PC-9 (cell line): ENCODE results near the gene NIBAN1. TPM values are rescaled to one million over a fixed set of nuclear protein-coding genes. Genes with fewer than 3 reads are reported as not detected.

Experiments used
- BruUV-seq: library from RNA; stranded (reverse); fragments of 400-500 nt; replicated peaks from 2 replicates; lab custom pipeline; 2021; lab: Mats Ljungman, UMichigan
- CTCF ChIA-PET: fragments of 300-600 bp; sonication (Branson Sonifier 250); formaldehyde crosslinking; loops from one replicate; lab custom pipeline; 2022; ENCODE audit warnings: antibody characterized with exemption; lab: Charles Lee
- POLR2A ChIA-PET: fragments of 300-600 bp; sonication (Branson Sonifier 250); formaldehyde crosslinking; loops from one replicate; lab custom pipeline; 2022; ENCODE audit warnings: antibody characterized with exemption; ENCODE audit not compliant: unreplicated experiment; lab: Charles Lee
- DNase-seq, 2 experiments: peaks; one replicate each; pipeline versions ENCODE4 v3.0.0 to v3.0.0-alpha.2; 2015 to 2022; ENCODE audit warnings: mixed read lengths in 1 of 2
- H2AFZ ChIP-seq: fragments of 200-600 bp; sonication (generic); 2 replicates; pipeline ENCODE4 v1.8.1; 2017; ENCODE audit warnings: antibody characterized with exemption
- H3F3A ChIP-seq: fragments of 200-600 bp; sonication (generic); 2 replicates; pipeline ENCODE4 v1.8.1; 2017; ENCODE audit warnings: antibody characterized with exemption, mild to moderate bottlenecking, low read depth; ENCODE audit not compliant: insufficient read depth
- H3K27ac ChIP-seq: fragments of 200-600 bp; sonication (generic); 2 replicates; pipeline ENCODE4 v1.6.1; 2016; ENCODE audit warnings: mixed run types
- H3K27me3 ChIP-seq: fragments of 200-600 bp; sonication (generic); 2 replicates; pipeline ENCODE4 v1.6.1; 2016; ENCODE audit warnings: low read depth, mixed run types; ENCODE audit not compliant: insufficient read depth
- H3K36me3 ChIP-seq: fragments of 200-600 bp; sonication (generic); 2 replicates; pipeline ENCODE4 v1.6.1; 2016; ENCODE audit warnings: low read depth, mixed run types
- H3K4me1 ChIP-seq: fragments of 200-600 bp; sonication (generic); replicated peaks from 2 replicates; pipeline ENCODE4 v1.6.1; 2016; ENCODE audit warnings: mixed run types; ENCODE audit not compliant: insufficient read depth
- H3K4me2 ChIP-seq: fragments of 200-600 bp; sonication (generic); 2 replicates; pipeline ENCODE4 v1.6.1; 2017; ENCODE audit warnings: mixed run types
- H3K4me3 ChIP-seq: fragments of 200-600 bp; sonication (generic); 2 replicates; pipeline ENCODE4 v1.6.1; 2016; ENCODE audit warnings: mixed run types
- H3K79me2 ChIP-seq: fragments of 200-600 bp; sonication (generic); 2 replicates; pipeline ENCODE4 v1.6.1; 2017; ENCODE audit warnings: low read depth, mixed run types
- H3K9me2 ChIP-seq: fragments of 200-600 bp; sonication (generic); 2 replicates; pipeline ENCODE4 v1.8.1; 2017; ENCODE audit warnings: mild to moderate bottlenecking; ENCODE audit not compliant: insufficient read depth
- H3K9me3 ChIP-seq: fragments of 200-600 bp; sonication (generic); 2 replicates; pipeline ENCODE4 v1.8.1; 2016; ENCODE audit warnings: low read depth; ENCODE audit not compliant: insufficient read depth
- H4K20me1 ChIP-seq: fragments of 200-600 bp; sonication (generic); 2 replicates; pipeline ENCODE4 v1.8.1; 2017; ENCODE audit not compliant: insufficient read depth
- EZH2 ChIP-seq: fragments of 200-600 bp; sonication (generic); IDR thresholded peaks from 2 replicates; pipeline ENCODE4 v1.8.0; 2017; ENCODE audit warnings: antibody characterized with exemption, low read depth
- intact Hi-C: fragments of 100-400 bp; cut with micrococcal nuclease; formaldehyde crosslinking; loops from one replicate; pipeline ENCODE4 v1.10.0; 2022; ENCODE audit not compliant: unreplicated experiment
- total RNA-seq: library from RNA; stranded (reverse); gene quantifications from 2 replicates; pipeline ENCODE4 v1.2.3, GENCODE V29; 2021
- TF ChIP-seq, protein P1 (sequence below): fragments of 200-600 bp; sonication (generic); conservative IDR thresholded peaks from 2 replicates; pipeline ENCODE4 v1.6.1; 2017; ENCODE audit warnings: mixed run types, antibody characterized with exemption, mild to moderate bottlenecking, moderate library complexity

NIBAN1 gene
- total RNA-seq, 1 experiment from 2014 or later = 29.3 TPM

DNA sequence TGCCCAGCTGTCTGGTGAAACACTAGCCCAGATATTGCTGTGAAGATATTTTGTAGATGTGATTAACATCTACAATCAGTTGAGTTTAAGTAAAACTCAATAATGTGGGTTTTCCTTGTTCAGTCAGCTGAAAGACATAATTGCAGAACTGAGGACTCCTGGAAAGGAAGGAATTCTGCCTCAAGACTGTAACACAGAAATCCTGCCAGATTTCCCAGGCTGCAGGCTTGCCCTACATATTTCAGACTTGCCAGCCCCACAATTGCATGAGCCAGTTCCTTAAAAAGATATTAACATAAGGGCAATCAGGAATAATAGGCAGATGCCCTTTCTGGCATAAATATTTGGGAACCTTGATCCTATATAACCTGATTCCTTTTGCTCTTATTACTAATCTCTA is 14.2 kb upstream of the NIBAN1 start:
- POLR2A ChIA-PET = no interaction called here
- no TSS peak for BruUV-seq
- CTCF ChIA-PET = interaction anchor here (0.7 kb wide), 1 partner anchor 182 kb away, joined by 3 read pairs; no protein-coding TSS in a partner anchor

DNA sequence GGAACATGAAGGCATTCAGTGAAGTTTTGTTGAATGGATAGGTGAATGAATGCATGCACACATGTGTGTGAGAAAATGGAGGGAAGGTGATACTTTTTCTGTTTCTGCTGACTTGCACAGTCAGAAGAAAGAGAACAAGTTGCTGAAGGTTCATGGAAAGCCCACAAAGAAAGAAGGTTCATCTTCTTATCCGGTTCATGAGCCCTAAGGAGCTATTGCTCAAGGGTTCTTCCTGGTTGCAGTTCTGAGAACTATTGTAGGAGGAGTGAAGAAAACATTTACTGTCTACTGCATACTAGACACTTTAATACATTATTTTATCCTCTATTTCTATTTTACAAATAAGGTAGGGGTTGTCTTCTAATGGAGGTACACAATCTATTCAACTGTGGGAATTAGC is 13.4 kb upstream of the NIBAN1 start:
- Histone ChIP-seq H3K4me1 (no peaks in the 10 kb centered on the region), H3K4me3 (no peak overlapping the region), H3K36me3 (no peaks in the 10 kb centered on the region), H3K4me2 (no peak overlapping the region), H3K27ac (no peak overlapping the region), H2AFZ (no peak overlapping the region), H3K27me3 (no peaks in the 10 kb centered on the region), H4K20me1 (no peaks in the 10 kb centered on the region), H3F3A (no peaks in the 10 kb centered on the region), H3K79me2 (no peaks in the 10 kb centered on the region), H3K9me2 (no peaks in the 10 kb centered on the region), H3K9me3 (no peaks in the 10 kb centered on the region)
- intact Hi-C loops = loop anchor here (5.0 kb wide), 2 partner anchors 685 to 700 kb away; no protein-coding TSS in a partner anchor
- ChIA-PET CTCF (no interaction called here), POLR2A (interaction anchor here (0.6 kb wide), 1 partner anchor 965 kb away, joined by 4 read pairs; no protein-coding TSS in a partner anchor)
- no peak for TF ChIP-seq EZH2
- TF ChIP-seq, protein P1, sequence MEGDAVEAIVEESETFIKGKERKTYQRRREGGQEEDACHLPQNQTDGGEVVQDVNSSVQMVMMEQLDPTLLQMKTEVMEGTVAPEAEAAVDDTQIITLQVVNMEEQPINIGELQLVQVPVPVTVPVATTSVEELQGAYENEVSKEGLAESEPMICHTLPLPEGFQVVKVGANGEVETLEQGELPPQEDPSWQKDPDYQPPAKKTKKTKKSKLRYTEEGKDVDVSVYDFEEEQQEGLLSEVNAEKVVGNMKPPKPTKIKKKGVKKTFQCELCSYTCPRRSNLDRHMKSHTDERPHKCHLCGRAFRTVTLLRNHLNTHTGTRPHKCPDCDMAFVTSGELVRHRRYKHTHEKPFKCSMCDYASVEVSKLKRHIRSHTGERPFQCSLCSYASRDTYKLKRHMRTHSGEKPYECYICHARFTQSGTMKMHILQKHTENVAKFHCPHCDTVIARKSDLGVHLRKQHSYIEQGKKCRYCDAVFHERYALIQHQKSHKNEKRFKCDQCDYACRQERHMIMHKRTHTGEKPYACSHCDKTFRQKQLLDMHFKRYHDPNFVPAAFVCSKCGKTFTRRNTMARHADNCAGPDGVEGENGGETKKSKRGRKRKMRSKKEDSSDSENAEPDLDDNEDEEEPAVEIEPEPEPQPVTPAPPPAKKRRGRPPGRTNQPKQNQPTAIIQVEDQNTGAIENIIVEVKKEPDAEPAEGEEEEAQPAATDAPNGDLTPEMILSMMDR = no peak
- no peak for DNase-seq
- BruUV-seq = no TSS peak

More for the DNA sequence above, 14.2 kb upstream of the NIBAN1 start:
- H3K4me2 ChIP-seq = no peak overlapping the region
- H3K79me2 ChIP-seq = no peaks in the 10 kb centered on the region
- no peak for TF ChIP-seq EZH2
- TF ChIP-seq, protein P1 = no peak
- no peak overlapping the region for H2AFZ ChIP-seq
- no peaks in the 10 kb centered on the region for H3K27me3 ChIP-seq
- DNase-seq = no peak
- intact Hi-C loops = loop anchor here (5.0 kb wide), 2 partner anchors 684 to 699 kb away; no protein-coding TSS in a partner anchor
- H3K9me3 ChIP-seq = no peaks in the 10 kb centered on the region
- H3F3A ChIP-seq = no peaks in the 10 kb centered on the region
- no peaks in the 10 kb centered on the region for H3K9me2 ChIP-seq
- no peak overlapping the region for H3K27ac ChIP-seq
- H4K20me1 ChIP-seq = no peaks in the 10 kb centered on the region
- no peak overlapping the region for H3K4me3 ChIP-seq
- H3K36me3 ChIP-seq = no peaks in the 10 kb centered on the region
- H3K4me1 ChIP-seq = no peaks in the 10 kb centered on the region

DNA sequence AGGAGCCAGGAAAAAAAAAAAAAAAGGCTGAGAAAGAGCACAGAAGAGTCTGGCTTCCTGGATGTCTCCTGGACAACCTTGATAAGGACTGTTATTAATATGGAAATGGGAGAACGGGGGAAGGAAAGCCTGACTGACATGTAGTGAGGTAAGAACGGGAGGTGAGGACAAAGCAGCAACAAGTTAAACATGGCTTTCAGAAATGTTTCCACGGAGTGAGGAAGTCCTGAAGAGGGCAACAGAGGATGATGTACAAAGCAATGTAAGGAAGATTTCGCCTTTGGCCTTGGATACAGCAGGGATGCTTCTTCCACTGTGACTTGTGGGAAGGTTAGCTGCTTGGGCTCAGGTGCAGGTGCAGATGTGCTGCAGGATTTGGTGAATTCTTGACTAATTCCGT is 11.9 kb upstream of the NIBAN1 start:
- Histone ChIP-seq H3K9me2 (no peaks in the 10 kb centered on the region), H3F3A (no peaks in the 10 kb centered on the region), H3K9me3 (no peaks in the 10 kb centered on the region), H3K4me3 (no peak overlapping the region), H2AFZ (no peak overlapping the region), H4K20me1 (no peaks in the 10 kb centered on the region), H3K4me1 (no peaks in the 10 kb centered on the region), H3K79me2 (no peaks in the 10 kb centered on the region), H3K27ac (no peak overlapping the region), H3K36me3 (no peaks in the 10 kb centered on the region), H3K27me3 (no peaks in the 10 kb centered on the region), H3K4me2 (no peak overlapping the region)
- no peak for DNase-seq
- intact Hi-C loops = loop anchor here (1.0 to 5.0 kb wide), 3 partner anchors 184 to 701 kb away; no protein-coding TSS in a partner anchor
- no peak for TF ChIP-seq EZH2
- TF ChIP-seq, protein P1 = no peak
- BruUV-seq = no TSS peak
- ChIA-PET CTCF (interaction anchor here (0.6 to 1.2 kb wide), 2 partner anchors 76 to 184 kb away, joined by 3 to 4 read pairs; no protein-coding TSS in a partner anchor), POLR2A (no interaction called here)
